ENCODE measurements around the gene POU2F2. TPM values are rescaled to one million over a fixed set of nuclear protein-coding genes. Genes with fewer than 3 reads are reported as not detected.
A peak's percentile ranks its signal among the peaks of the same experiment; 100 is the strongest.

POU2F2 gene
- total RNA-seq, 2 donors from 2014 or later = 3.4 to 17.4 TPM

- Histone ChIP-seq H3K9me3 (no peaks in the 10 kb centered on the region), H3K27me3 (replicated peaks; ENCODE audit: insufficient read depth) (peaks cover 12% of the 10 kb centered on the region), H3K27ac (no peak overlapping the region), H3K4me1 (replicated peaks) (no peaks in the 10 kb centered on the region), H3K36me3 (no peaks in the 10 kb centered on the region), H3K4me3 (peak overlapping the region; percentile 30 to 37)
- WGBS = 0% methylated on average over 31 of the region's 31 CpGs
- intact Hi-C loops (cut with DNase I) = no loop called here
- no peak for DNase-seq (ENCODE audit: low spot score)
- TF ChIP-seq POLR2AphosphoS5 (IDR thresholded peaks at IDR 0.05) (no peak), POLR2A (IDR thresholded peaks at IDR 0.05) (no peak)
Measured at GRCh38 chr19:42176649-42176989, 44.4 kb upstream of the POU2F2 start.

- Histone ChIP-seq H3K4me3 (peak overlapping the region; percentile 30 to 37), H3K9me3 (no peaks in the 10 kb centered on the region), H3K27me3 (replicated peaks; ENCODE audit: insufficient read depth) (peaks cover 12% of the 10 kb centered on the region), H3K36me3 (no peaks in the 10 kb centered on the region), H3K27ac (no peak overlapping the region), H3K4me1 (replicated peaks) (no peaks in the 10 kb centered on the region)
- intact Hi-C loops (cut with DNase I) = no loop called here
- no peak for TF ChIP-seq POLR2A (IDR thresholded peaks at IDR 0.05)
- TF ChIP-seq POLR2AphosphoS5 (IDR thresholded peaks at IDR 0.05) = no peak
- no peak for TF ChIP-seq CTCF (IDR thresholded peaks at IDR 0.05)
- 1% methylated on average over 34 of the region's 34 CpGs for WGBS
- DNase-seq (ENCODE audit: low spot score) = peak; percentile 15
Measured at GRCh38 chr19:42175952-42176648, 43.9 kb upstream of the POU2F2 start.

GRCh38 chr19:42174958-42175734 lies 42.9 kb upstream of the POU2F2 start:
- TF ChIP-seq POLR2A (IDR thresholded peaks at IDR 0.05) = no peak
- no peak for TF ChIP-seq CTCF (IDR thresholded peaks at IDR 0.05)
- TF ChIP-seq POLR2AphosphoS5 (IDR thresholded peaks at IDR 0.05) = no peak
- H3K9me3 ChIP-seq = no peaks in the 10 kb centered on the region
- H3K4me3 ChIP-seq = no peak overlapping the region
- H3K27ac ChIP-seq = no peak overlapping the region
- H3K4me1 ChIP-seq (replicated peaks) = no peaks in the 10 kb centered on the region
- H3K36me3 ChIP-seq = no peaks in the 10 kb centered on the region
- no peak for DNase-seq (ENCODE audit: low spot score)
- intact Hi-C loops (cut with DNase I) = no loop called here
- 61% methylated on average over 6 of the region's 6 CpGs for WGBS
- peaks cover 12% of the 10 kb centered on the region for H3K27me3 ChIP-seq (replicated peaks; ENCODE audit: insufficient read depth)

- no peaks in the 10 kb centered on the region for H3K36me3 ChIP-seq
- TF ChIP-seq POLR2A (IDR thresholded peaks at IDR 0.05) (no peak), POLR2AphosphoS5 (IDR thresholded peaks at IDR 0.05) (no peak), CTCF (IDR thresholded peaks at IDR 0.05) (no peak)
- H3K4me1 ChIP-seq (replicated peaks) = no peaks in the 10 kb centered on the region
- no peak for DNase-seq (ENCODE audit: low spot score)
- no peak overlapping the region for H3K27ac ChIP-seq
- peaks cover 5% of the 10 kb centered on the region for H3K27me3 ChIP-seq (replicated peaks; ENCODE audit: insufficient read depth)
- H3K4me3 ChIP-seq = no peak overlapping the region
- H3K9me3 ChIP-seq = no peaks in the 10 kb centered on the region
- 91% methylated on average over 11 of the region's 11 CpGs for WGBS
- intact Hi-C loops (cut with DNase I) = no loop called here
Measured at GRCh38 chr19:42174188-42174587, 41.9 kb upstream of the POU2F2 start.

GRCh38 chr19:42173695-42174094 lies 41.4 kb upstream of the POU2F2 start:
- DNase-seq (ENCODE audit: low spot score) = no peak
- Histone ChIP-seq H3K4me1 (replicated peaks) (no peaks in the 10 kb centered on the region), H3K27ac (no peak overlapping the region), H3K36me3 (no peaks in the 10 kb centered on the region), H3K27me3 (replicated peaks; ENCODE audit: insufficient read depth) (peaks cover 2% of the 10 kb centered on the region), H3K4me3 (no peak overlapping the region), H3K9me3 (no peaks in the 10 kb centered on the region)
- TF ChIP-seq POLR2A (IDR thresholded peaks at IDR 0.05) (no peak), POLR2AphosphoS5 (IDR thresholded peaks at IDR 0.05) (no peak), CTCF (IDR thresholded peaks at IDR 0.05) (no peak)
- 74% methylated on average over 5 of the region's 5 CpGs for WGBS
- intact Hi-C loops (cut with DNase I) = no loop called here
